HFFc6 (cell line): ENCODE measurements around the gene BDH1. TPM values are rescaled to one million over a fixed set of nuclear protein-coding genes. Genes with fewer than 3 reads are reported as not detected.

ENCODE experiments used
- DNase-seq: peaks from one replicate; pipeline ENCODE4 v3.0.0-alpha.2; 2018
- H3K27ac Mint-ChIP-seq: 2 replicates; pipeline ENCODE4 v1.8.0; 2020; ENCODE audit warnings: mild to moderate bottlenecking, mixed read lengths
- H3K27me3 Mint-ChIP-seq: 2 replicates; pipeline ENCODE4 v1.8.0; 2021; ENCODE audit warnings: mild to moderate bottlenecking, moderate library complexity, mixed read lengths; ENCODE audit not compliant: insufficient read depth
- H3K36me3 Mint-ChIP-seq: 2 replicates; pipeline ENCODE4 v1.8.0; 2021; ENCODE audit warnings: low read depth, mixed read lengths
- H3K4me1 Mint-ChIP-seq: 2 replicates; pipeline ENCODE4 v1.8.0; 2020; ENCODE audit warnings: low read depth, mixed read lengths
- H3K4me3 Mint-ChIP-seq: 2 replicates; pipeline ENCODE4 v1.8.0; 2020; ENCODE audit warnings: mild to moderate bottlenecking, moderate library complexity, mixed read lengths
- H3K9me3 Mint-ChIP-seq: 2 replicates; pipeline ENCODE4 v1.8.0; 2020; ENCODE audit warnings: mild to moderate bottlenecking, mixed read lengths
- CTCF ChIP-seq: fragments of 200-600 bp; sonication (generic); IDR thresholded peaks from 2 replicates; pipeline ENCODE4 v1.5.0; 2021; ENCODE audit warnings: antibody characterized with exemption, mild to moderate bottlenecking
- total RNA-seq, 6 experiments: library from RNA; stranded (reverse); fragmentation: NEBNext Ultra II Directional; extraction: Animal tissue kit (Norgen Biotek cat#: 25700); gene quantifications; 2 replicates in 1 of 6; 3 replicates in 5 of 6; pipeline ENCODE4 v1.2.3, GENCODE V29; 2021

BDH1 gene
- total RNA-seq, 6 experiments from 2014 or later, result 0.87 to 1.5 (median 1.2) TPM

DNA sequence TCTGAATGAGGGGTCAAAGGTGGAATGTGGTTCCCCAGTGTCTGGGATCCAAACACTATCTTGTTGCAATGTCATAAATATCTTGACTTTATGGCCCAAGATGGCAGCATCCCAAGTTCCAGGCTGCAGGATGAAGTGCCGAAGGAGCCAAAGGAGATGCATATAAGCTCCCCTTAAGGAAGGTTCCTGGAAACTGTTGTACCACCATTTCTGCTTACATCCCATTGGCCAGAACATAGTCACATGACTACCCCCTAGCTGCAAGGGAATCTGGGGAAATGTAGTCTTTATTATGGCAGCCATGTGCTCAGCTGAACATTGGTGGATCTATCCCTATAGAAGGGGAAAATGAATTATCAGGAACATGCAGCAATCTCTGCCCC, 54.3 kb downstream of the BDH1 start:
- H3K4me3 Mint-ChIP-seq, result no peak overlapping the region
- peaks cover 21% of the 10 kb centered on the region for H3K4me1 Mint-ChIP-seq
- no peak overlapping the region for H3K27ac Mint-ChIP-seq
- no peak for DNase-seq
- H3K36me3 Mint-ChIP-seq, result peaks cover 8% of the 10 kb centered on the region; the same call in 1 of the 2 replicates
- TF ChIP-seq CTCF, result no peak
- peaks cover 7% of the 10 kb centered on the region for H3K9me3 Mint-ChIP-seq
- no peaks in the 10 kb centered on the region; the same call in none of the 2 replicates for H3K27me3 Mint-ChIP-seq

GRCh38 chr3:197500812-197501211, 55.0 kb downstream of the BDH1 start:
- no peak overlapping the region for H3K4me3 Mint-ChIP-seq
- H3K27ac Mint-ChIP-seq, result no peak overlapping the region
- DNase-seq, result no peak
- H3K9me3 Mint-ChIP-seq, result peaks cover 7% of the 10 kb centered on the region
- H3K4me1 Mint-ChIP-seq, result peaks cover 21% of the 10 kb centered on the region
- H3K36me3 Mint-ChIP-seq, result peaks cover 8% of the 10 kb centered on the region; the same call in 1 of the 2 replicates
- no peak for TF ChIP-seq CTCF
- H3K27me3 Mint-ChIP-seq, result no peaks in the 10 kb centered on the region; the same call in none of the 2 replicates

GRCh38 chr3:197499427-197499826, 56.3 kb downstream of the BDH1 start:
- Mint-ChIP-seq H3K4me1 (peaks cover 21% of the 10 kb centered on the region), H3K27me3 (no peaks in the 10 kb centered on the region; the same call in none of the 2 replicates), H3K9me3 (peaks cover 7% of the 10 kb centered on the region), H3K36me3 (peaks cover 8% of the 10 kb centered on the region; the same call in 1 of the 2 replicates), H3K27ac (peak overlapping the region; percentile 71), H3K4me3 (no peak overlapping the region)
- no peak for TF ChIP-seq CTCF
- DNase-seq, result peak; percentile 70

DNA sequence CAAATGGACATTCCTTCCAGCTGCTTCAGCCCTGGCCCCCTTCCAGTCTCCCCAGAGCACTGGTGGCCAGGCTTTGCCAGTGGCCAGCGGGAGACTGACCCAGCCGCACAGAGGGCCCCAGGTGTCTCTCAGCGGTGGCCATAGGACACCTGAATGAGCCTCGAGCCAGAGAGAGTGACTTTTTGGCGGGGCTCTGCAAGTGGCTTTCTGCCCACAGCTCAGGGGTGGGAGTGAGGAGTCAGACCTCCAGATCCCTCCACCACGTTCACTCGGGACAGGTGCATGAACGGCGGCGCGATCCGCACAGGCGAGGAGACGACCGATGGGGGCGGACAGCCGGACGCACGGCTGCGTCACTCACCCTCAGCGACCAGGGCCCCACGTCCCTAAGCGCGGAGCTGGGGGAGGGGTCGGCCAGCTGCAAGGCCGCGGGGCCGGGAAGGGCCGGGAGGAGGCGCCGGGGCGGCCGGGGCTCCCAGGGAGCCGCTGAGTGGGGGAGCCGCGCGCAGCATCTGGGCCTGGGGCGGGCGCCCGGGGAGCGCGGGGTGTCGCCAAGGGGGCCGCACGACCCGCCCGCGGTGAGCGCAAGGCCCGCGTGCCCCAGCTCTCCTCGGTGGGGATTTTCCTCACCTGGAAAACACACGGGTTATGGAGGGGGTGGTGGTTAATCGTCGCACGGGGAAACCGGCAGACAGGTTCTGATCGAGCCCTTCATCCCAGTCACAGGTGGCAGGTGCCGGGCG, 57.1 kb downstream of the BDH1 start:
- no peak for TF ChIP-seq CTCF
- DNase-seq, result no peak
- Mint-ChIP-seq H3K36me3 (peaks cover 8% of the 10 kb centered on the region; the same call in 1 of the 2 replicates), H3K27me3 (no peaks in the 10 kb centered on the region; the same call in none of the 2 replicates), H3K27ac (no peak overlapping the region), H3K4me1 (peaks cover 21% of the 10 kb centered on the region), H3K4me3 (no peak overlapping the region), H3K9me3 (peaks cover 7% of the 10 kb centered on the region)

DNA sequence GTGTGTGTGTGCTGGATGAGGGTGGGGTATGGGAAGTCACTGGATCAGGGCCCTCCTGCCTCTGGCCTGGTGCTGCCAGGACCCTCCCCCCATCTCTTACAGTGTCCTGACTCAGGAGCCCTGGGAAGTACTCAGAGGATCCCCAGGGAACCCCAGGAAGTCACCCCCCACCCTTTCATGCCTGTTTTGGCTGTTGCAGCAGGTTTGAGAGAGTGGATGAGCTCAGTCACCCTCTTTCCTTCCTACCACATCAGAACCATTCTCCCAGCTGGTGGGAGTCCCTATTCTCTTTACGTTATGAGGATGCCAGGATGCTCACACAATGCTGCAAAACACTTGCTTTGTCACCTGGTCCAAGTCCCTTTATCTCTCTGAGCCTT, 59.0 kb downstream of the BDH1 start:
- no peak for TF ChIP-seq CTCF
- H3K27ac Mint-ChIP-seq, result no peak overlapping the region
- DNase-seq, result no peak
- H3K9me3 Mint-ChIP-seq, result peaks cover 7% of the 10 kb centered on the region
- no peak overlapping the region for H3K4me3 Mint-ChIP-seq
- peaks cover 8% of the 10 kb centered on the region; the same call in 1 of the 2 replicates for H3K36me3 Mint-ChIP-seq
- peaks cover 30% of the 10 kb centered on the region for H3K4me1 Mint-ChIP-seq
- H3K27me3 Mint-ChIP-seq, result no peaks in the 10 kb centered on the region; the same call in none of the 2 replicates
